IPS DF 6.9 (cell line): Measurements from ENCODE around the gene KRTAP10-12.
"Not testable (repeated sequence)": the region's sequence is repeated elsewhere in the genome, so short reads cannot be mapped to it uniquely, and the experiment has no call there.

Experiments
- DNase-seq: peaks from one replicate; pipeline ENCODE4 v3.0.0-alpha.2; 2013; ENCODE audit warnings: low read depth, low spot score
- H3K27ac ChIP-seq: one replicate; pipeline ENCODE4 v1.5.1; 2013; ENCODE audit warnings: low read length, control low read depth
- H3K27me3 ChIP-seq: 2 replicates; pipeline ENCODE4 v1.6.1; 2013; ENCODE audit warnings: mild to moderate bottlenecking, low read length; ENCODE audit not compliant: control insufficient read depth, insufficient read depth
- H3K36me3 ChIP-seq: 2 replicates; pipeline ENCODE4 v1.6.1; 2013; ENCODE audit warnings: low read length; ENCODE audit not compliant: control insufficient read depth, insufficient read depth
- H3K4me1 ChIP-seq: 2 replicates; pipeline ENCODE4 v1.6.1; 2013; ENCODE audit warnings: low read length; ENCODE audit not compliant: control insufficient read depth, insufficient read depth
- H3K4me3 ChIP-seq: 2 replicates; pipeline ENCODE4 v1.5.1; 2013; ENCODE audit warnings: mild to moderate bottlenecking, low read length
- H3K9me3 ChIP-seq: 2 replicates; pipeline ENCODE4 v1.6.1; 2013; ENCODE audit warnings: low read length, inconsistent platforms; ENCODE audit not compliant: control insufficient read depth, insufficient read depth
- WGBS: extraction: QIAGEN DNeasy Blood & Tissue Kit; methylation state at CpG from one replicate; pipeline ENCODE4 v1.1.7; 2013; ENCODE audit warnings: mixed read lengths, missing lambda C conversion rate; ENCODE audit not compliant: insufficient read length, insufficient coverage; 5-methylcytosine and 5-hydroxymethylcytosine counted together

Gene KRTAP10-12

GRCh38 chr21:44656868-44657267 lies 40.1 kb upstream of the KRTAP10-12 start:
- WGBS, result no CpG with 5 or more reads among the region's 1 CpG
- peaks cover 3% of the 10 kb centered on the region for H3K4me1 ChIP-seq

GRCh38 chr21:44657635-44658540 lies 39.1 kb upstream of the KRTAP10-12 start, which contains the start of gene KRTAP12-3:
Gene KRTAP12-3 (plus strand): TSS chr21:44657932. CDS start chr21:44657980, 48 bp downstream.
- Histone ChIP-seq H3K4me1 (peaks cover 3% of the 10 kb centered on the region), H3K27ac (no peak within 1 kb of the TSS), H3K36me3 (no peaks in the 10 kb centered on the region), H3K27me3 (no peaks in the 10 kb centered on the region), H3K4me3 (no peak within 1 kb of the TSS), H3K9me3 (no peaks in the 10 kb centered on the region)
- DNase-seq, result no peak
- no CpG with 5 or more reads among the region's 26 CpGs for WGBS

More at GRCh38 chr21:44656868-44657267, 40.1 kb upstream of the KRTAP10-12 start:
- H3K36me3 ChIP-seq, result no peaks in the 10 kb centered on the region
- H3K27me3 ChIP-seq, result no peaks in the 10 kb centered on the region
- no peak overlapping the region for H3K4me3 ChIP-seq
- no peak overlapping the region for H3K27ac ChIP-seq
- DNase-seq, result no peak
- H3K9me3 ChIP-seq, result no peaks in the 10 kb centered on the region

- Histone ChIP-seq H3K36me3 (no peaks in the 10 kb centered on the region), H3K27ac (no peak overlapping the region), H3K4me1 (peaks cover 3% of the 10 kb centered on the region), H3K9me3 (no peaks in the 10 kb centered on the region), H3K4me3 (no peak overlapping the region), H3K27me3 (no peaks in the 10 kb centered on the region)
- no peak for DNase-seq
- WGBS, result no CpG with 5 or more reads among the region's 5 CpGs
These were observed 38.4 kb upstream of the KRTAP10-12 start for GRCh38 chr21:44658541-44658910.

- H3K4me1 ChIP-seq, result peaks cover 3% of the 10 kb centered on the region
- H3K27ac ChIP-seq, result no peak overlapping the region
- DNase-seq, result no peak
- no CpG with 5 or more reads among the region's 11 CpGs for WGBS
- H3K9me3 ChIP-seq, result no peaks in the 10 kb centered on the region
- H3K36me3 ChIP-seq, result no peaks in the 10 kb centered on the region
- H3K27me3 ChIP-seq, result no peaks in the 10 kb centered on the region
- no peak overlapping the region for H3K4me3 ChIP-seq
These were observed 37.9 kb upstream of the KRTAP10-12 start for GRCh38 chr21:44658913-44659595.

- H3K9me3 ChIP-seq, H3K27me3 ChIP-seq, H3K36me3 ChIP-seq, H3K4me1 ChIP-seq, H3K27ac ChIP-seq, H3K4me3 ChIP-seq: not testable (repeated sequence)
- WGBS, result no CpG with 5 or more reads among the region's 7 CpGs
- DNase-seq, result peak; percentile 31
These were observed 35.4 kb upstream of the KRTAP10-12 start for GRCh38 chr21:44661567-44661966.

GRCh38 chr21:44664691-44665090 lies 32.3 kb upstream of the KRTAP10-12 start:
- WGBS, result no CpG with 5 or more reads among the region's 5 CpGs
- no peaks in the 10 kb centered on the region for H3K9me3 ChIP-seq

GRCh38 chr21:44666401-44667320 lies 30.3 kb upstream of the KRTAP10-12 start, which contains the start of gene KRTAP12-2:
Gene KRTAP12-2 (minus strand): TSS chr21:44666927. CDS start chr21:44666886, 41 bp downstream.
- Histone ChIP-seq H3K9me3 (peaks cover 3% of the 10 kb centered on the region; the same call in 1 of the 2 replicates), H3K4me3 (no peak within 1 kb of the TSS), H3K36me3 (no peaks in the 10 kb centered on the region), H3K27ac (no peak within 1 kb of the TSS), H3K27me3 (no peaks in the 10 kb centered on the region), H3K4me1 (no peaks in the 10 kb centered on the region; the same call in 1 of the 2 replicates)
- no CpG with 5 or more reads among the region's 19 CpGs for WGBS
- no peak for DNase-seq

More at GRCh38 chr21:44664691-44665090, 32.3 kb upstream of the KRTAP10-12 start:
- no peaks in the 10 kb centered on the region for H3K27me3 ChIP-seq
- no peak overlapping the region for H3K4me3 ChIP-seq
- no peaks in the 10 kb centered on the region for H3K36me3 ChIP-seq
- DNase-seq, result no peak
- no peaks in the 10 kb centered on the region; the same call in 1 of the 2 replicates for H3K4me1 ChIP-seq
- no peak overlapping the region for H3K27ac ChIP-seq

GRCh38 chr21:44667612-44668011 lies 29.4 kb upstream of the KRTAP10-12 start:
- no peak overlapping the region for H3K4me3 ChIP-seq
- no CpG with 5 or more reads among the region's 1 CpG for WGBS
- H3K9me3 ChIP-seq, result peaks cover 3% of the 10 kb centered on the region; the same call in 1 of the 2 replicates
- H3K36me3 ChIP-seq, result no peaks in the 10 kb centered on the region
- no peaks in the 10 kb centered on the region; the same call in 1 of the 2 replicates for H3K4me1 ChIP-seq
- H3K27me3 ChIP-seq, result no peaks in the 10 kb centered on the region
- H3K27ac ChIP-seq, result no peak overlapping the region
- no peak for DNase-seq

- DNase-seq, result no peak
- no CpG with 5 or more reads among the region's 3 CpGs for WGBS
- Histone ChIP-seq H3K36me3 (no peaks in the 10 kb centered on the region), H3K9me3 (peaks cover 3% of the 10 kb centered on the region; the same call in 1 of the 2 replicates), H3K4me1 (no peaks in the 10 kb centered on the region; the same call in 1 of the 2 replicates), H3K27me3 (no peaks in the 10 kb centered on the region), H3K4me3 (no peak overlapping the region), H3K27ac (no peak overlapping the region)
These were observed 26.1 kb upstream of the KRTAP10-12 start for GRCh38 chr21:44670642-44671432.
